Urinary bladder (tissue), 4 donors: Measurements from ENCODE around the gene ARAP2. TPM values are rescaled to one million over a fixed set of nuclear protein-coding genes. Genes with fewer than 3 reads are reported as not detected.

Experiments
- DNase-seq: peaks from one replicate; pipeline ENCODE4 v3.0.0-alpha.2; 2015; ENCODE audit errors: extremely low spot score
- H3K27ac ChIP-seq: one replicate; pipeline ENCODE4 v1.5.1; 2013; ENCODE audit warnings: low read depth, mild to moderate bottlenecking, moderate library complexity
- H3K36me3 ChIP-seq: one replicate; pipeline ENCODE4 v1.6.1; 2013; ENCODE audit warnings: mild to moderate bottlenecking, moderate library complexity; ENCODE audit not compliant: insufficient read depth
- H3K4me1 ChIP-seq: one replicate; pipeline ENCODE4 v1.6.1; 2013; ENCODE audit warnings: mild to moderate bottlenecking, moderate library complexity; ENCODE audit not compliant: insufficient read depth
- H3K4me3 ChIP-seq: one replicate; pipeline ENCODE4 v1.5.1; 2013; ENCODE audit warnings: low read depth, low read length
- WGBS: extraction: QIAGEN DNeasy Blood & Tissue Kit; methylation state at CpG from one replicate; pipeline ENCODE4 v1.1.7; 2013; 5-methylcytosine and 5-hydroxymethylcytosine counted together
- polyA plus RNA-seq: library from polyadenylated mRNA; stranded (reverse); fragments of 200-250 nt; gene quantifications from one replicate; pipeline ENCODE4 v1.2.3, GENCODE V29; 2013
- total RNA-seq: library from RNA; depleted of rRNA; stranded (reverse); fragments of >200 nt; gene quantifications from one replicate; pipeline ENCODE4 v1.2.3, GENCODE V29; 2014
- donor health status: healthy with polysubstance abuse.
- donor health status: healthy.

Gene ARAP2
- total and polyA plus RNA-seq, 2 donors: 1.5 to 34.1 TPM

- H3K36me3 ChIP-seq: no peaks in the 10 kb centered on the region
- H3K4me3 ChIP-seq: no peak overlapping the region
- no peak for DNase-seq
- H3K4me1 ChIP-seq: no peaks in the 10 kb centered on the region
- no peak overlapping the region for H3K27ac ChIP-seq
Observed at GRCh38 chr4:36037127-36037526, 207.2 kb downstream of the ARAP2 start.

- no peak for DNase-seq
- Histone ChIP-seq H3K27ac (no peak overlapping the region), H3K4me3 (no peak overlapping the region), H3K36me3 (no peaks in the 10 kb centered on the region), H3K4me1 (no peaks in the 10 kb centered on the region)
Observed at GRCh38 chr4:36029951-36030350, 214.4 kb downstream of the ARAP2 start.

GRCh38 chr4:36027203-36027602 is 217.1 kb downstream of the ARAP2 start:
- Histone ChIP-seq H3K36me3 (no peaks in the 10 kb centered on the region), H3K4me3 (no peak overlapping the region), H3K27ac (no peak overlapping the region), H3K4me1 (no peaks in the 10 kb centered on the region)
- WGBS: 68% methylated on average over 5 of the region's 5 CpGs
- no peak for DNase-seq

GRCh38 chr4:36026348-36026880 is 217.9 kb downstream of the ARAP2 start:
- H3K36me3 ChIP-seq: no peaks in the 10 kb centered on the region
- no peak for DNase-seq
- no peak overlapping the region for H3K4me3 ChIP-seq
- WGBS: 63% methylated on average over 6 of the region's 6 CpGs
- H3K27ac ChIP-seq: no peak overlapping the region
- H3K4me1 ChIP-seq: no peaks in the 10 kb centered on the region

- DNase-seq: no peak
- 64% methylated on average over 6 of the region's 6 CpGs for WGBS
Observed at GRCh38 chr4:36024901-36025660, 219.2 kb downstream of the ARAP2 start.

GRCh38 chr4:36020351-36020750 is 224.0 kb downstream of the ARAP2 start:
- WGBS: 82% methylated on average over 3 of the region's 3 CpGs
- no peak for DNase-seq

More at GRCh38 chr4:36024901-36025660, 219.2 kb downstream of the ARAP2 start:
- H3K27ac ChIP-seq: no peak overlapping the region
- no peaks in the 10 kb centered on the region for H3K4me1 ChIP-seq
- H3K4me3 ChIP-seq: no peak overlapping the region
- H3K36me3 ChIP-seq: no peaks in the 10 kb centered on the region

More at GRCh38 chr4:36020351-36020750, 224.0 kb downstream of the ARAP2 start:
- H3K36me3 ChIP-seq: no peaks in the 10 kb centered on the region
- no peak overlapping the region for H3K4me3 ChIP-seq
- H3K27ac ChIP-seq: no peak overlapping the region
- no peaks in the 10 kb centered on the region for H3K4me1 ChIP-seq

Other genes starting within 250 kb of the ARAP2 start
- not detected for gene DTHD1, start 37.1 kb upstream of the ARAP2 start, total RNA-seq
- 0.04 TPM for gene DTHD1, start 37.1 kb upstream of the ARAP2 start, polyA plus RNA-seq